ENCODE results near the gene P4HTM.

Gene P4HTM

DNA sequence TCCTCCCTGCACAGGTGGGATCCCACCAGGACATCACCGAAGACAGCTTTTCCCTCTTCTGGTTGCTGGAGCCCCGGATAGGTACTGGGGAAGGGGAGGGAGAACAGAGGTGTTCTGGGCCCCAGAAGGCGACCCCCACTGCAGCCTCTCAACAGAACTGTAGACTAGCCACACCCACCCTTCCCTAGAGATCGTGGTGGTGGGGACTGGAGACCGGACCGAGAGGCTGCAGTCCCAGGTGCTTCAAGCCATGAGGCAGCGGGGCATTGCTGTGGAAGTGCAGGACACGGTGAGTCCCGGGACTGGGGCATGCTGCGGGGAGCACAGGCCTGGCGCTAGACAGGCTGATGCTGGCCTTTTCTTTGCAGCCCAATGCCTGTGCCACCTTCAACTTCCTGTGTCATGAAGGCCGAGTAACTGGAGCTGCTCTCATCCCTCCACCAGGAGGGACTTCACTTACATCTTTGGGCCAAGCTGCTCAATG, 32.7 kb downstream of the P4HTM start:
- FAIRE-seq = no peak
- no peak for DNase-seq (ENCODE audit: insufficient read length, low spot score)

DNA sequence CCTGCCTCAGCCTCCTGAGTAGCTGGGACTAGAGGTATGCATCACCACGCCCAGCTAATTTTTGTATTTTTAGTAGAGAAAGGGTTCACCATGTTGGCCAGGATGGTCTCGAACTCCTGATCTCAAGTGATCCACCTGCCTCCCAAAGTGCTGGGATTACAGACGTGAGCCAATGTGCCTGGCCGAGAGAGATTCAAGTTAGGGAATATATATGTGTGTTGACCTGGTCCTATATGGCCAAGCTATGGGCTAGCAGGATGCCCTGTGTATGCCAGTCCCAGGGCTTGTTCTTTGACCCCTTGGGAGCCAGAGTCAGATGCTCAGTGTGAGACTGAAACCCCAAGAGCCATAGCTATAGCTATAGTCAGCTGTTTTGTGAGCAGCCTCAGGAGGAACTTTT, 33.7 kb downstream of the P4HTM start:
- DNase-seq (ENCODE audit: insufficient read length, low spot score) (no peak), FAIRE-seq (no peak)

GRCh38 chr3:49024449-49024848, 34.4 kb downstream of the P4HTM start:
- no peak for FAIRE-seq
- DNase-seq (ENCODE audit: insufficient read length, low spot score) = no peak

- no peak for DNase-seq (ENCODE audit: insufficient read length, low spot score)
- no peak for FAIRE-seq
Measured at GRCh38 chr3:49025005-49025792, 35.2 kb downstream of the P4HTM start.

GRCh38 chr3:49025793-49026520, 35.9 kb downstream of the P4HTM start:
- FAIRE-seq = no peak
- no peak for DNase-seq (ENCODE audit: insufficient read length, low spot score)

- DNase-seq (ENCODE audit: insufficient read length, low spot score) (no peak), FAIRE-seq (no peak)
Measured at GRCh38 chr3:49026536-49026935, 36.5 kb downstream of the P4HTM start.

- FAIRE-seq (no peak), DNase-seq (ENCODE audit: insufficient read length, low spot score) (no peak)
Measured at GRCh38 chr3:49027634-49028033, 37.6 kb downstream of the P4HTM start.

GRCh38 chr3:49028298-49028672, 38.2 kb downstream of the P4HTM start:
- FAIRE-seq (no peak), DNase-seq (ENCODE audit: insufficient read length, low spot score) (no peak)

DNA sequence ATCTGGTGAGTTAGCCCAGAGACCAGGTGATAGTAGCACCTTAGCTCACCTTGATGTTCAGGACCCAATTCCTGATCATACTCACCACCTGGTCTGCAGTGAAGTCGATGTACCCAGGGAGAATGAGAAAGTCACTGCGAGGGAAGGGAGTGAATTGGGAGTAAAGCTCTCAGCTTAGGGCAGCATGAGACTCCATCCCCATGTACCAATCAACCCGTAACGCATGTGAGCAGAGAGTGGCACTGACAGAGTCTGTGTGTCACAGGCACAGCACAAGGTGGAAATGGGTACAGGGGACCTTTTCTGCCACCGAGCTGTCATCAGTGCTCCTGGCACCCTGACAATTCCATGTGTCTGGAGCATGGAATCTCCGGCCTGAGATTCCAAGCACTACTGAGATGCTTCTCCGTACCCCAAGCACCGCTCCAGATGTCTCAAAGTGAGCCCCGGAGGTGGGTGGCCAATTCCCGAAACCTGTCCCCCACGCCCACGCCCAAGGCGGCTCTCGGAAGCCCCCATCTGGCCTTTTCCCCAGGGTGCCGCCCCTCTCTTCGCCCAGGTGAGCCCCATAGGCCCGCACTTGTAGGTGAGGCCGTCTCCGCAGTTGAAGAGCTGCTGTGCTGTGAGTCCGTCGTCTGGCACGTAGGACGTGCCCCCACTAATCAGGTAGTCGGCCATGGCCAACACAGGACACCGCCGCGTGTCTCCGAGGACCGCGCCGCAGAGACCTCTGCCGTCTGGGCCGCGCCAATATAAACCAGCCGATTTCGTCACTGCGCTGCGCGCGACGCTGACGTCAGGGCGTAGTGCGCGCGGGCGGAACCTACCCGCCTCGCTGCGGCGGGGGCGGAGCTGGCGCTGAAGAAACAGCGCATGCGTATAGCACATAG, 38.9 kb downstream of the P4HTM start, which contains the start of gene IMPDH2:
IMPDH2 (minus strand) TSS at position 726 of the 890 bp plus-strand sequence; CDS start at position 678, 48 bp downstream.
- DNase-seq (ENCODE audit: insufficient read length, low spot score) (peak; percentile 60), FAIRE-seq (peak; percentile 97)

GRCh38 chr3:49029563-49029884, 39.5 kb downstream of the P4HTM start:
- no peak for DNase-seq (ENCODE audit: insufficient read length, low spot score)
- FAIRE-seq = no peak

DNA sequence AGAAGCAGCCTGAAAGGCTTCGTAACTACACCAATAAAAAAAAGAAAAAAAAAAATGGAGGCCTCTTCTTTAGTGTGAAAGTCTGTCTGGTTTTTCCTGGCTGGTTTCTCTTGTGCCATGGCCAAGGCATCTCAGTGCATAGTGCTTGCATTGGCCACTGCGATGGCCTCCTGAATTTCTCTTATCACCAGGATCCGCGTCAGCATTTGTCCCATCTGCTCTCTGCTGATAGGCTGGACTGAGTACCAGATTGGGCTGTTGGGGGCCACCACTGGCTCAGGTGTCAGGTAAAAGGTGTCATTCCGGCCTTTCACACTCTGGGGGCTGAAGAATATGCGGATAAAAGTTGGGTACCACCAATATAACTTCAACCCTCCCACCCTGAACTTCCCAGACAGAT, 40.3 kb downstream of the P4HTM start:
- DNase-seq (ENCODE audit: insufficient read length, low spot score) (no peak), FAIRE-seq (no peak)

DNA sequence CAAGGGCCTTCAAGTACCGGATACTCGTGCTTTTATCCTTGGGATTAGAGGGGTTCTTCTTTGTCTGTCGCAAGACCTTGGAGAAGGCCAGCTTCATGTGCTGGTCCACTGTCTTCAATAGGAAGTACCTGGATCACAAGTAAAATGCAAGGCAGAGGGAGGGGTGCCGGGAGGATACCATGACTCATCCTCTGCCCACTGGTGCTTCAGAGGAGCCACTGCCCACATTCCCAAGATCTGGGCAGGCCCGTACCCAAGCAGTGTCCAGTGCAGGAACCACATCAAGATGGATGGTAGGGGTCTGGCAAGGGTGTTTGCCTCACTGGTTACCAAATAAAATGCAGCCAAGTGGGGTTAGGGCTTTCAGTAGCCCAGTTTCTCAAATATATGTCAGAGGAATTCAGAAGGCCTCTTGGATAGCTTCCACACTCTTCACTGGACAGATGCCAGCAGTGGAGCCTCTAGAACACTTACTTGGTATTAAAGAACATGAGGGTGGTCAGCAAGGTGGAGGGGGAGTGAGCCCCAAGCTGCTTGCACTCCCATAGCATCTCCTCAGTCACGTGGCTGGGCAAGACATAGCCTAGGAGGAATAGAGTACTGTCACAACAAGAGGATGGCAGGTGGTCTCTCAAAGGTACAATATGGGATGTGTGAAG, 42.7 kb downstream of the P4HTM start:
- FAIRE-seq (no peak), DNase-seq (ENCODE audit: insufficient read length, low spot score) (no peak)

GRCh38 chr3:49034650-49035049, 44.6 kb downstream of the P4HTM start:
- FAIRE-seq (no peak), DNase-seq (ENCODE audit: insufficient read length, low spot score) (no peak)

GRCh38 chr3:49035281-49035680, 45.2 kb downstream of the P4HTM start:
- DNase-seq (ENCODE audit: insufficient read length, low spot score) (no peak), FAIRE-seq (no peak)

DNA sequence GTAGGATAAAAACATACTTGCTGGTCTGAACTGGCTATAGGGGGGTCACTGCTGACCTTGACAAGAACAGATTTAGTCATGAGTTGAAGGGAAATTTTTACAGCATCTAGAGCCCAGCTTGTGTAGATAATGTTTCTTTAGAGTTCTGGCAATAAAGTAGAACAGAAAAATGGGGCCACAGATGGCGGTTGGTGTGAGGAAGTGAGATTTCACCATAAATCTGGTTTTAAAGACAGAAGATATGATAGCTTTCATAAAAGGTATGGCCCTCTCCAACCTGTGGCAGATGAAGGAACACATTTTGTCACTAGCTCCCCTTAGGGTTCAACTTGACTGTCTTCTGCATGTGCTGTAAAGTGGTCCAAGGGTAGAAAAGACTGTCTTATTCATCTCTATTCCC, 63.5 kb downstream of the P4HTM start:
- DNase-seq (ENCODE audit: insufficient read length, low spot score) (no peak), FAIRE-seq (no peak)

GRCh38 chr3:49054344-49054862, 64.4 kb downstream of the P4HTM start:
- DNase-seq (ENCODE audit: insufficient read length, low spot score) = no peak
- FAIRE-seq = no peak
